ENCODE measurements around the gene PLCXD3.

DNA sequence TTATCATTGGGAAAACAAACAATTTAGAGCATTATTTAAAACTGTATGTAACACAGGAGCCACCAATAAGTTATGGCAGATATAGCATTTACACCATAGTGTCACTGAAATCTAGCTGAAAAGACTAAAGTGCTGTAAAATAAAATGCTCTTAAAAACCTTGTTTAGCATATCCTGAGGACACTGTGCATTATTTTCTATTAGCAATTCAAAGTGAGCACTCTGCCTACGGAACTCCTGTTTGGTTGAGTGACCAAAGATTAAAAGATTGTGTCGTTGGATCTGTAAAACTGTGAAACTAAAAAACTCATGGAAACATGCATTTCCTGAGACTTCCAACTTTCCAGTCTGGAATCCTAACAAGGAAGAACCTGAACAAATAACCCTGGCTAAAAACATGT is 201.1 kb downstream of the PLCXD3 start:
- TF ChIP-seq, protein P1, sequence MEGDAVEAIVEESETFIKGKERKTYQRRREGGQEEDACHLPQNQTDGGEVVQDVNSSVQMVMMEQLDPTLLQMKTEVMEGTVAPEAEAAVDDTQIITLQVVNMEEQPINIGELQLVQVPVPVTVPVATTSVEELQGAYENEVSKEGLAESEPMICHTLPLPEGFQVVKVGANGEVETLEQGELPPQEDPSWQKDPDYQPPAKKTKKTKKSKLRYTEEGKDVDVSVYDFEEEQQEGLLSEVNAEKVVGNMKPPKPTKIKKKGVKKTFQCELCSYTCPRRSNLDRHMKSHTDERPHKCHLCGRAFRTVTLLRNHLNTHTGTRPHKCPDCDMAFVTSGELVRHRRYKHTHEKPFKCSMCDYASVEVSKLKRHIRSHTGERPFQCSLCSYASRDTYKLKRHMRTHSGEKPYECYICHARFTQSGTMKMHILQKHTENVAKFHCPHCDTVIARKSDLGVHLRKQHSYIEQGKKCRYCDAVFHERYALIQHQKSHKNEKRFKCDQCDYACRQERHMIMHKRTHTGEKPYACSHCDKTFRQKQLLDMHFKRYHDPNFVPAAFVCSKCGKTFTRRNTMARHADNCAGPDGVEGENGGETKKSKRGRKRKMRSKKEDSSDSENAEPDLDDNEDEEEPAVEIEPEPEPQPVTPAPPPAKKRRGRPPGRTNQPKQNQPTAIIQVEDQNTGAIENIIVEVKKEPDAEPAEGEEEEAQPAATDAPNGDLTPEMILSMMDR (IDR thresholded peaks at IDR 0.05), result no peak
- TF ChIP-seq POLR2A (IDR thresholded peaks at IDR 0.05), result no peak
